C4-2B (cell line): Measurements from ENCODE around the gene GHR.

Experiments used
- H3K27ac ChIP-seq: fragments of 450-650 bp; 2 replicates; pipeline ENCODE4 v1.5.1; 2017
- CTCF ChIP-seq: fragments of 450-650 bp; conservative IDR thresholded peaks from 2 replicates; pipeline ENCODE4 v1.5.1; 2017; ENCODE audit warnings: mild to moderate bottlenecking
- ZFX ChIP-seq: fragments of 450-650 bp; IDR thresholded peaks from 2 replicates; pipeline ENCODE4 v1.6.1; 2017

Gene GHR

GRCh38 chr5:42522783-42523182, 99.5 kb downstream of the GHR start:
- TF ChIP-seq CTCF (no peak), ZFX (no peak)
- H3K27ac ChIP-seq: no peak overlapping the region

GRCh38 chr5:42526179-42526578, 102.9 kb downstream of the GHR start:
- no peak overlapping the region for H3K27ac ChIP-seq
- TF ChIP-seq ZFX: no peak
- TF ChIP-seq CTCF: no peak

GRCh38 chr5:42531611-42532010, 108.4 kb downstream of the GHR start:
- no peak overlapping the region for H3K27ac ChIP-seq

GRCh38 chr5:42542106-42542505, 118.9 kb downstream of the GHR start:
- TF ChIP-seq CTCF (no peak), ZFX (no peak)
- no peak overlapping the region for H3K27ac ChIP-seq

More at GRCh38 chr5:42531611-42532010, 108.4 kb downstream of the GHR start:
- no peak for TF ChIP-seq CTCF
- TF ChIP-seq ZFX: no peak

GRCh38 chr5:42543774-42544173, 120.5 kb downstream of the GHR start:
- H3K27ac ChIP-seq: no peak overlapping the region
- TF ChIP-seq CTCF: no peak
- TF ChIP-seq ZFX: no peak

- no peak for TF ChIP-seq CTCF
- no peak for TF ChIP-seq ZFX
- no peak overlapping the region for H3K27ac ChIP-seq
Observed at GRCh38 chr5:42545038-42545437, 121.8 kb downstream of the GHR start.

GRCh38 chr5:42547141-42547540, 123.9 kb downstream of the GHR start:
- no peak for TF ChIP-seq CTCF
- TF ChIP-seq ZFX: no peak

More at GRCh38 chr5:42547141-42547540, 123.9 kb downstream of the GHR start:
- no peak overlapping the region for H3K27ac ChIP-seq
